Stomach (tissue), 9 donors: Measurements from ENCODE around the gene MCF2L2. TPM values are rescaled to one million over a fixed set of nuclear protein-coding genes. Genes with fewer than 3 reads are reported as not detected.
A peak's percentile ranks its signal among the peaks of the same experiment; 100 is the strongest.
"Not testable (repeated sequence)": the region's sequence is repeated elsewhere in the genome, so short reads cannot be mapped to it uniquely, and the experiment has no call there.

Experiments
- DNase-seq, 2 donors: peaks; one replicate each; pipeline versions ENCODE4 v3.0.0 to v3.0.0-alpha.2; 2013 to 2019
- H3K27ac ChIP-seq, 5 donors: fragments of 200-600 bp in 4 of 5; sonication (generic) in 4 of 5; one replicate each; pipeline ENCODE4 v1.5.1; 2013 to 2019; ENCODE audit warnings: mild to moderate bottlenecking in 1 of 5, moderate library complexity in 1 of 5
- H3K27me3 ChIP-seq, 3 donors: fragments of 200-600 bp; sonication (generic); one replicate each; pipeline ENCODE4 v1.5.1; 2017 to 2019; ENCODE audit warnings: mixed run types in 1 of 3
- H3K36me3 ChIP-seq, 4 donors: fragments of 200-600 bp; sonication (generic); 1 replicate in 3 of 4; 2 replicates in 1 of 4; pipeline ENCODE4 v1.5.1; 2016 to 2019
- H3K4me1 ChIP-seq, 4 donors: fragments of 200-600 bp; sonication (generic); one replicate each; pipeline ENCODE4 v1.5.1; 2016 to 2019
- H3K4me3 ChIP-seq, 4 donors: fragments of 200-600 bp; sonication (generic) in 3 of 4; one replicate each; pipeline ENCODE4 v1.5.1; 2016 to 2019; ENCODE audit warnings: mild to moderate bottlenecking in 1 of 4
- H3K9me3 ChIP-seq, 4 donors: fragments of 200-600 bp; sonication (generic); one replicate each; pipeline ENCODE4 v1.5.1; 2016 to 2019
- EP300 ChIP-seq: sonication (generic); formaldehyde crosslinking; IDR thresholded peaks from one replicate; pipeline ENCODE4 v1.6.1; 2017; ENCODE audit warnings: antibody characterized with exemption
- POLR2A ChIP-seq, 4 donors: fragments of 450-650 bp; IDR thresholded peaks; one replicate each; pipeline ENCODE4 v1.6.1; 2016; ENCODE audit warnings: antibody characterized with exemption in 4 of 4, control low read depth in 2 of 4, mild to moderate bottlenecking in 1 of 4, moderate library complexity in 1 of 4
- POLR2AphosphoS5 ChIP-seq, 3 donors: sonication (generic); formaldehyde crosslinking; IDR thresholded peaks; one replicate each; pipeline ENCODE4 v1.6.1; 2016; ENCODE audit warnings: antibody characterized with exemption in 3 of 3
- WGBS, 5 donors: extraction: QIAGEN DNeasy Blood & Tissue Kit in 3 of 5; methylation state at CpG; one replicate each; pipeline versions ENCODE4 v1.1.5 to v1.1.7; 2013 to 2018; 5-methylcytosine and 5-hydroxymethylcytosine counted together
- intact Hi-C: fragments of 100-400 bp; cut with DNase I; formaldehyde crosslinking; loops from one replicate; pipeline ENCODE4 v1.15.1; 2023; ENCODE audit warnings: low total_unique reads
- polyA plus RNA-seq, 3 donors: library from polyadenylated mRNA; stranded (reverse); fragments of 200-250 nt; gene quantifications; one replicate each; pipeline ENCODE4 v1.2.3, GENCODE V29; 2013
- total RNA-seq, 5 donors: library from RNA; depleted of rRNA; stranded (reverse); fragments of >200 nt; gene quantifications; one replicate each; pipeline versions ENCODE4 v1.1.0 to v1.2.3, GENCODE V29; 2014 to 2016
- TF ChIP-seq, protein P1 (sequence below), 7 experiments: fragments of 450-650 bp in 4 of 7; fragments of 200-600 bp in 3 of 7; sonication (generic) in 3 of 7; IDR thresholded peaks; one replicate each; pipeline ENCODE4 v1.5.1; 2016 to 2019; ENCODE audit warnings: antibody characterized with exemption in 7 of 7, control low read depth in 2 of 7, mild to moderate bottlenecking in 1 of 7
- donor health status: healthy with polysubstance abuse.
- donor health status: Bipolar disorder and iron deficiency.
- donor health status: healthy.

MCF2L2 gene
- total and polyA plus RNA-seq, 8 donors = 0.05 to 2.0 (median 0.22) TPM; not detected in 2

DNA sequence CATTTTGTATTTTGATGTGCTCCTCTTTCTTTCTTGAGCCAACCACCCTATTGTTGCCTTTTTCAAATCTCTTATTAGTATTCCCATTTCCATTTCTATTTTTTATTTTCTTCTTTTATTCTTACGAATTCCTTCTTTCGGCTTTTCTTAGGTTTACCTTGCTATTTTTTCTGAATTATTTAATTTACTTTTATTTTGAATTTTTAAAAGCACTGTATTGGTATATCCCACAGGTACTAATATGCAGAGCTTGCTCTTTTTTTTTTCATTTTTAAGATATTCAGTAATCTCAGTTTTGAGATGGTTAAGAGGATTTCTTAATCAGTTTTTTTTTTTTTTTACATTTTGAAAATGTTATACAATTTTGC is 18.4 kb upstream of the MCF2L2 start:
- intact Hi-C loops = no loop called here
- H3K4me3 ChIP-seq = peak overlapping the region; percentile 61 to 87 (median 70)
- TF ChIP-seq, protein P1, sequence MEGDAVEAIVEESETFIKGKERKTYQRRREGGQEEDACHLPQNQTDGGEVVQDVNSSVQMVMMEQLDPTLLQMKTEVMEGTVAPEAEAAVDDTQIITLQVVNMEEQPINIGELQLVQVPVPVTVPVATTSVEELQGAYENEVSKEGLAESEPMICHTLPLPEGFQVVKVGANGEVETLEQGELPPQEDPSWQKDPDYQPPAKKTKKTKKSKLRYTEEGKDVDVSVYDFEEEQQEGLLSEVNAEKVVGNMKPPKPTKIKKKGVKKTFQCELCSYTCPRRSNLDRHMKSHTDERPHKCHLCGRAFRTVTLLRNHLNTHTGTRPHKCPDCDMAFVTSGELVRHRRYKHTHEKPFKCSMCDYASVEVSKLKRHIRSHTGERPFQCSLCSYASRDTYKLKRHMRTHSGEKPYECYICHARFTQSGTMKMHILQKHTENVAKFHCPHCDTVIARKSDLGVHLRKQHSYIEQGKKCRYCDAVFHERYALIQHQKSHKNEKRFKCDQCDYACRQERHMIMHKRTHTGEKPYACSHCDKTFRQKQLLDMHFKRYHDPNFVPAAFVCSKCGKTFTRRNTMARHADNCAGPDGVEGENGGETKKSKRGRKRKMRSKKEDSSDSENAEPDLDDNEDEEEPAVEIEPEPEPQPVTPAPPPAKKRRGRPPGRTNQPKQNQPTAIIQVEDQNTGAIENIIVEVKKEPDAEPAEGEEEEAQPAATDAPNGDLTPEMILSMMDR (IDR thresholded peaks at IDR 0.05) = no peak
- TF ChIP-seq EP300 (no peak), POLR2AphosphoS5 (IDR thresholded peaks at IDR 0.05) (no peak), POLR2A (IDR thresholded peaks at IDR 0.05) (no peak)

DNA sequence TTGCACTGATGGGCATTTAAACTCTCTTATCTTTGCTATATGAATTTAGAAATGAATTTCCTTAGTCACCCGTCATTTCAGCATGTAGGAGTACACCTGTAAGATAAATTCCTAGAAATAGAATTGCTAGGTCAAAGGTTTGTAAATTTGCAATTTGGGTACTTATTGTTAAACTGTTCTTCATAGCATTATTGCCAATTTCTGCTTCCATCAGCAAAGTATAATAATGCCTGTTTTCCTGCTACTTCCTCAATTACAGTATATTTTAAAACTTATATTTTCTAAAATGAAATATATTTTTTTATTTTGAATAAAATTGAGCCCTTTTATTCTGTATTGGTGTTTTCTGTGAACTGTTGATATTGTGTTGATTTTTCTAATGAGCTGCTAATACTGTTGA is 16.3 kb upstream of the MCF2L2 start:
- Histone ChIP-seq H3K36me3 (no peaks in the 10 kb centered on the region), H3K9me3 (peaks cover 0 to 20% (median 6%) of the 10 kb centered on the region in 4 donors), H3K4me3 (no peak overlapping the region), H3K27me3 (no peaks in the 10 kb centered on the region), H3K4me1 (peaks cover 7 to 20% (median 13%) of the 10 kb centered on the region in 4 donors), H3K27ac (no peak overlapping the region)
- 82 to 96% (median 91%) methylated on average over 1 of the region's 1 CpG for WGBS, 5 donors
- no peak for DNase-seq
- TF ChIP-seq POLR2A (IDR thresholded peaks at IDR 0.05) = no peak
- TF ChIP-seq EP300 = no peak
- TF ChIP-seq, protein P1 (IDR thresholded peaks at IDR 0.05) = no peak
- no peak for TF ChIP-seq POLR2AphosphoS5 (IDR thresholded peaks at IDR 0.05)
- intact Hi-C loops = no loop called here

More for the DNA sequence above, 18.4 kb upstream of the MCF2L2 start:
- Histone ChIP-seq H3K36me3 (peaks cover 0 to under 1% (median 0%) of the 10 kb centered on the region in 4 donors), H3K27ac (peak overlapping the region in 4 of 5 donors; percentile 61 to 82 (median 76)), H3K27me3 (no peaks in the 10 kb centered on the region), H3K4me1 (peaks cover 8 to 30% (median 15%) of the 10 kb centered on the region in 4 donors), H3K9me3 (peaks cover 0 to 20% (median 6%) of the 10 kb centered on the region in 4 donors)
- 93 to 99% (median 96%) methylated on average over 2 of the region's 2 CpGs for WGBS, 5 donors
- no peak for DNase-seq

DNA sequence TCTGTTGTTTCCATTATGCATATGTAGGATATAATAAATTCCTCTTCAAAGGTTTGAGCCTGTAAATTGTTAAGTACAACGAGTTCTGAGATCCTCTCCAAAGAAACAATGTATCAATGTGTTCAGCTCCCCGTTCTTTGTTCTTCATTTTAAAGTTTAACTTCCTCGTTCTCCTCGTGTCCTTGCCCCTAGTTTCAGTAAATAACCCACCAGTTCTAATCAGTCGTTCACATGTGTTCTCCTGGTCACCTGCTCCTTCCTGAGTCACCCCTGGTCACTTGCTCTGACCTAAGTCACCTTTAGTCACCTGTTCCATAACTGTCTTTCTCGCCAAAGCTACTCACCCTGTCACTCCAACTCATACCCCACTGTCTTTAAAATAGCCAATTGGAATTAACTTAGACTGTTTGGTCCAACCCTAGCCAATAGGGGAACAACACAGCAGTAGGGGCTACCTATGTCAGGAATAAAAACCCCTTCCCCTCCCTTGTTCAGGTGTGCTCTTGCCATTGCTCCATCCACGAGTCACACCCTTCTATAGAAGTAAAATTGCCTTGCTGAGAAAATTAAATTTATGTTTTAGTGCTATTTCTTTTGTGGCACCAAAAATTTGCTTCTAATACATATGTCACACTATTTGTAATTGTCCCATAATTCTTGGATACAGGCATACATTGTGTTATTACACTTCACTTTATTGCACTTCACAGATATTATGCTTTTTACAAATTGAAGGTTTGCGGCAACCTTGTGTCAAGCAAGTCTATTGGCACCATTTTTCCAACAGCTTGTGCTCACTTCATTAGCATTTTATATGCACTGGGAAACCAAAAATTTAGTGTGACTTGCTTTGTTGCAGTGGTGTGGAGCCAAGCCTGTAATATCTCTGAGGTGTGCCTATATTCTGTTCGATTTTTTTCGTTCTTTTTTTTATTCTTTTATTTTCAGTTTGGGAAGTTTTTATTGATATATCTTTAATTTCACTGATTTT is 15.3 kb upstream of the MCF2L2 start:
- peaks cover 0 to 9% (median 9%) of the 10 kb centered on the region in 4 donors for H3K4me1 ChIP-seq
- WGBS, 5 donors = 72 to 87% (median 83%) methylated on average over 10 of the region's 10 CpGs
- intact Hi-C loops = no loop called here
- H3K4me3 ChIP-seq = no peak overlapping the region
- no peaks in the 10 kb centered on the region for H3K36me3 ChIP-seq
- no peak overlapping the region for H3K27ac ChIP-seq
- no peaks in the 10 kb centered on the region for H3K27me3 ChIP-seq
- TF ChIP-seq POLR2A (IDR thresholded peaks at IDR 0.05) = no peak
- TF ChIP-seq, protein P1 (IDR thresholded peaks at IDR 0.05) = no peak
- TF ChIP-seq EP300 = no peak
- no peak for TF ChIP-seq POLR2AphosphoS5 (IDR thresholded peaks at IDR 0.05)
- H3K9me3 ChIP-seq = peaks cover 0 to 20% (median 6%) of the 10 kb centered on the region in 4 donors
- DNase-seq = no peak

DNA sequence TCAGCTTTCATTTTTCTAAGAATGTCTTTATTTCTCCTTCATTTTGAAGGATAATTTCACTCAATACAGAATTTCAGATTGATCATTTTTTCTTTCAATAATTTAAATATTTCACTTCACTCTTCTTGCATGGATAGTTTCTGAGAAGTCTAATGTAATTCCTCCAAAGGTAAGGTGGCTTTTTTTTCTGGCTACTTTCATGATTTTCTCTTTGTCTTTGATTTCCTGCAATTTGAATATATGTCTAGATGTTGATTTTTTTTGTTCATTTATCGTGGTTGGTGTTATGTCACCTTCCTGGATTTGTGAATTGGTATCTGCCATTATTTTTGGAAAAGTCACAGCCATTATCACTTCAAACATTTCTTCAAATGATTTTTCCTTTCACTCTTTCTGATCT is 14.6 kb upstream of the MCF2L2 start:
- Histone ChIP-seq H3K9me3 (peaks cover 0 to 20% (median 6%) of the 10 kb centered on the region in 4 donors), H3K4me1 (peaks cover 0 to 2% (median 2%) of the 10 kb centered on the region in 4 donors), H3K27ac (no peak overlapping the region), H3K36me3 (no peaks in the 10 kb centered on the region), H3K27me3 (no peaks in the 10 kb centered on the region), H3K4me3 (no peak overlapping the region)
- 63 to 92% (median 84%) methylated on average over 1 of the region's 1 CpG for WGBS, 5 donors
- intact Hi-C loops = no loop called here
- TF ChIP-seq EP300 (no peak), POLR2A (IDR thresholded peaks at IDR 0.05) (no peak), POLR2AphosphoS5 (IDR thresholded peaks at IDR 0.05) (no peak)
- TF ChIP-seq, protein P1 (IDR thresholded peaks at IDR 0.05) = no peak
- no peak for DNase-seq

DNA sequence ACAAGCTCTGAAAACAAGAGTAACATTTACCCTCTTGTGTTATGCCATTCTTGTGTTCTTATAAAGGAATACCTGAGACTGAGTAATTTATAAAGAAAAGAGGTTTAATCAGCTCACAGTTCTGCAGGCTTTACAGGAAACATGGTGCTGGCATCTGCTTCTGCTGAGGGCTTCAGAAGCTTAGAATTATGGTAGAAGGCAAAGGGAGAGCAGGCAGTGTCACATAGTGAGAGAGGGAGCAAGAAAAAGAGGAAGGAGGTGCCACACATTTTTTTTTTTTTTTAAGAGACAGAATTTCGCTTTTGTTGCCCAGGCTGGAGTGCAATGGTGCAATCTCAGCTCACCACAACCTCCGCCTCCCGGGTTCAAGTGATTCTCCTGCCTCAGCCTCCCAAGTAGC is 12.1 kb upstream of the MCF2L2 start:
- DNase-seq, H3K27me3 ChIP-seq, H3K4me1 ChIP-seq, intact Hi-C loops, H3K36me3 ChIP-seq, H3K27ac ChIP-seq, H3K4me3 ChIP-seq: not testable (repeated sequence)
- WGBS, 5 donors = 87 to 97% (median 92%) methylated on average over 3 of the region's 3 CpGs
- peaks cover 0 to 20% (median 6%) of the 10 kb centered on the region in 4 donors for H3K9me3 ChIP-seq
